Stimulated activated CD8-positive, alpha-beta memory T cell treated with anti-CD3 and anti-CD28 coated beads, Interleukin-7, amount 100 ng/mL, for 24 hours (primary cell): ENCODE measurements around the gene PNPLA3.
A peak's percentile ranks its signal among the peaks of the same experiment; 100 is the strongest.

ENCODE experiments used
- DNase-seq: peaks from one replicate; pipeline ENCODE4 v3.0.0-alpha.2; 2020; ENCODE audit warnings: low read depth

The PNPLA3 gene

DNA sequence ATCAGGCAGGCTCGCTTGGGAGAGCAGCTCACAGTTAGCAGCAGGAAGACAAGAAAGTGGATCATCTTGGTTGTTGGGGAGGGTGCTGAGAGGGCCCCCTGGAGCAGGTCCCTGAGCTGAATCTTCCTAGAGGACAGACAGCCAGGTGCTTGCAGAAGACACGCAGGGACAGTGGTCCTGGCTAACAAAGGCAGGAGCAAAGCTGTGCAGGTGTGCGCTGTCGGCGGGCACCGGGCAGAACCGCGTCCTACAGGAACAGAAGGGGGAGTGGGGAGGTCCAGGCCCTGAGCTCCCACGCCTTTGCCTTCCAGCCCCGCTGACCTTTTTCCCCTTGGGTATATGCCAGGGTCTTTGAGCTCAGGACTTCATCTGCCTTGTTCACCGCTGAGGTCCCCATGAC, 70.4 kb downstream of the PNPLA3 start:
- no peak for DNase-seq

DNA sequence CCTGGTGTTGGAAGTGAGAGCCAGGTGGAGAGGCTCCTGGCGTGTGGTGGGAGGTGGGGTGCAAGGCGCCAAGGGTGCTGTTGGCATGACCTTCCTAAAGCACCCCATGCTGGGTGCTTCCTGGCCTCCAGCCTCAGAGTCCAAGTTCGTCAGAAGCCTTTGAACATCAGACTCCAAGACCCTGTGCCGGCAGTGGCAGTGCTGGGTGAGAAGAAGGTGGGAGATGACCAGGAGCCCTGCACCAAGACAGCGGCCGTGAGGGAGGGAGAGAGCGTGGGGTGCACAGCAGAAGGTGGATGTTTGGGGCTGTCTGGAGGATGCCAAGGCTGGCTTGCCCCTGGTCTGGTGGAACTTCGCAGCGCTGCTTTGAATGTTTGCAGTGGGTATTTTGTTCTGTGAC, 70.8 kb downstream of the PNPLA3 start:
- no peak for DNase-seq

DNA sequence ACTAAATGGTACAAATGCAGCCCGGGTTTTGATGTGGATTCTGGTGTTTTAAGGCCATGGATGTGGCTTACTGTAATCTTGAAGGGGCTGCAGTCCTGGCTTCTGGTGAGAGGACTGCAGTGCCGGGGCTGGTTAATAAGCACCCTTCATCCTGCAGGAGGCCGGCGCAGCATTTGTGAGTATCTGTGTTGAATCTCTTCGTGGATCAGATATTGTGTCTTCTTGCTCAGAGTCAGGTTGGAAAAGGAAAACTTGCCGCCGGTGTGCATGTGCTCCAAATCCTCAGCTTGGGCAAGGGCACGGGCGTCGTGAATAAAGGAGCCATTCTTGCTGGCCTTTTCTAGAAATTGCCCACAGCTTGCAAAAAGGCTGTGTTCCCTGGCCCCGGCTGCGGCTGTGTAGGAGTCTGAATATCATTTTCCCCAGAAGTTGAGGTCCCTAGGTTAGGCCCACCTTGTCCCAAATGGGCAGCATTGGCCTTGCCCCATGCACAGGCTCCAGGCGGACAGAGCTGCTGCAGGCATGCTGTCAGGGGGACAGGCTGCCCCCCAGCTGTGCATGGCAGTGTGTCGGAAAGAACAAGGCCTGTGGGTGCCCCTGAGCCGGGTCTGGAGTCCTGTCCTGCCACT, 71.6 kb downstream of the PNPLA3 start:
- no peak for DNase-seq

DNA sequence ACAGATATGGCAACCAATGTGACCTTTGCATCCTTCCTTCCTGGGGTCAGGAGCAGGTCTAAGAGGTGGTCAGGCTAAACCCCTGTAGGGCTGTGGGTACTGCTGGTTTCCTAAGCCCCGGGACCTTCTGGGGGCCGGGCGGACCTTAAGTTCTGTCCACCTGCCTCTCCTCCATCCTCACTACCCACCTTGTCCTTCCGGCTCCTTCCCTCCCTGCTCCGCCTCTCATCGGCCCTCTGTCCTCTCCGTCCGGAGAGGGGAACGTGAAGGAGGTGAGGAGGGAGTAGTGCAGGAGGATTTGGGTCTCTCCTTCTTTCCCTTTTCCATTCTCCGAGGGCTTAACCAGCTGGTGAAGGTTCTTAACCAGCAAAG, 72.2 kb downstream of the PNPLA3 start:
- no peak for DNase-seq

DNA sequence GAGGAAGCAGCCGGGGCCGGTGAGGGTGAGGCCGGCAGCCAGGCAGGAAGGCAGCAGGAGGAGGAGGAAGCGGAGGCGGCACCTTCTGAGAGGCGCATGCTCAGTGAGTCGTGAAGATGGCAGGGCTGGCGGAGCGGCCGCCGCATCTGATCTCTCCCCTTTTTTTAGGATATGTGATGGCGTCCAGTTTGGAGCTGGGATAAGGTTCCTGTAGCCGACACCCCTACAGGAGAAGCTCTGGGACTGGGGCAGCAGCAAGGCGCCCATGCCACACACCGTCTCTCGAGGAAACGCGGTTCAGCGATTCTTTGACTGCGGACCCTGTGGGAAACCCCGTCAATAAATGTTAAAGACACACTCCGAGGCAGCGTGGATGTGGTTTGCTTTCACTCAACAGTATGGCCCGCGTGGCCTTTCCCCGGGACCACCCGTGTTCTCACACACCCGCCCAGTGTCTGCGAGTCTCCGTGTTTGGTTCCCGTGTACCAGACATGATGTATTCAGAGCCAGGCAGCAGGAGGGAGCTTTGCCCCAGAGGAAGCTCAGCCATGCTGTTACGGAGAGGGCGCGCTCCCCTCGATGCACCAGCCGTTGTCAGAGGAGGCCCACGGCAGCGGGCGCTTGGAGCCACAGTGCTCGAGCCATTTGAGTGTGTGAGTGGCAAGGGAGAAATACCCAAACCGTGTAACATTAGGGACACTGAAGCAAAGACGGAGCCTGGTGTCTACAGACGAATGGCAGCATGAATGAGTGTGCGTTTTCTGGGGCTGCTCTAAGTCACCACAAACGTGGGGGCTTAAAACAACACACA, 72.8 kb downstream of the PNPLA3 start:
- peak; percentile 40 for DNase-seq

DNA sequence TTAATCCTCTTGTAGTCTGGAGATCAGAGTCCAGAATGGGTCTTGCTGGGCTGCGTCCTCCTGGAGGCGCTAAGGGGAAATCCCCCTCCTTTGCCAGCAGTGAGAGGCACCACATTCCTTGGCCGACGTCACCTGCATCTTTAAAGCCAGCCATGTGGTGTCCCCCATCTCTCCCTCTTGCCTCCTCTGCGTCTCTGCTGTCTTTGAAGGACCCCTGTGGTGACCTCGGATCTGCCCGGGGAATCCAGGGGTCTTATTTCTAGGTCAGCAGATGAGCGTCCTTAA, 73.3 kb downstream of the PNPLA3 start:
- no peak for DNase-seq
